IMR-90 (cell line): ENCODE measurements around the gene RUNX3. TPM values are rescaled to one million over a fixed set of nuclear protein-coding genes. Genes with fewer than 3 reads are reported as not detected.

Source experiments
- ATAC-seq: fragments of 200-7000 bp; cut with Tn5 transposase; 2 replicates; pipeline ENCODE4 v1.9.1; 2020; ENCODE audit warnings: low read depth, mild to moderate bottlenecking, moderate library complexity
- BruUV-seq: library from RNA; stranded (reverse); fragments of 400-500 nt; replicated peaks from 2 replicates; lab custom pipeline; 2021; lab: Mats Ljungman, UMichigan
- CTCF ChIA-PET: fragments of 300-600 bp; formaldehyde crosslinking; extraction: SDS; loops from one replicate; lab custom pipeline; 2021; ENCODE audit warnings: antibody characterized with exemption; lab: Yijun Ruan, JAX
- POLR2A ChIA-PET: fragments of 300-600 bp; sonication (Branson Sonifier 250); formaldehyde crosslinking; loops from one replicate; lab custom pipeline; 2022; ENCODE audit warnings: antibody characterized with exemption; ENCODE audit not compliant: unreplicated experiment; lab: Charles Lee
- DNase-seq: peaks from one replicate; pipeline ENCODE4 v3.0.0; 2013
- H2AFZ ChIP-seq: replicated peaks from 2 replicates; pipeline ENCODE3; 2013; ENCODE audit warnings: low read length, mild to moderate bottlenecking; ENCODE audit not compliant: poor library complexity
- H2AK5ac ChIP-seq: 2 replicates; pipeline ENCODE4 v1.6.1; 2013; ENCODE audit warnings: low read depth, low read length, inconsistent platforms
- H2AK9ac ChIP-seq: replicated peaks from 2 replicates; pipeline ENCODE3; 2013; ENCODE audit warnings: mild to moderate bottlenecking, low read depth, low read length, moderate library complexity; ENCODE audit not compliant: poor library complexity
- H2BK120ac ChIP-seq: 2 replicates; pipeline ENCODE4 v1.6.1; 2013; ENCODE audit warnings: low read depth, low read length, inconsistent platforms
- H2BK15ac ChIP-seq: 3 replicates; pipeline ENCODE4 v1.6.1; 2013; ENCODE audit warnings: low read depth, low read length, inconsistent platforms
- H2BK20ac ChIP-seq: 2 replicates; pipeline ENCODE4 v1.6.1; 2013; ENCODE audit warnings: low read depth, mild to moderate bottlenecking, inconsistent platforms, low read length, moderate library complexity
- H2BK5ac ChIP-seq: 2 replicates; pipeline ENCODE4 v1.6.1; 2013; ENCODE audit warnings: mild to moderate bottlenecking, low read depth, low read length, inconsistent platforms; ENCODE audit not compliant: poor library complexity, severe bottlenecking
- H3K14ac ChIP-seq: replicated peaks from 2 replicates; pipeline ENCODE4 v1.6.1; 2013; ENCODE audit warnings: low read depth, low read length, inconsistent platforms
- H3K18ac ChIP-seq: 2 replicates; pipeline ENCODE4 v1.6.1; 2013; ENCODE audit warnings: low read depth, low read length, control low read depth
- H3K23ac ChIP-seq: 2 replicates; pipeline ENCODE4 v1.6.1; 2013; ENCODE audit warnings: low read depth, low read length, inconsistent platforms
- H3K27ac ChIP-seq: 2 replicates; pipeline ENCODE4 v1.5.1; 2013; ENCODE audit warnings: mild to moderate bottlenecking, control low read depth, low read length; ENCODE audit not compliant: insufficient read depth
- H3K27me3 ChIP-seq: 2 replicates; pipeline ENCODE4 v1.6.1; 2013; ENCODE audit warnings: low read length; ENCODE audit not compliant: control insufficient read depth, insufficient read depth
- H3K36me3 ChIP-seq: 2 replicates; pipeline ENCODE4 v1.6.1; 2013; ENCODE audit warnings: low read length, mixed read lengths; ENCODE audit not compliant: control insufficient read depth, insufficient read depth
- H3K4ac ChIP-seq: 2 replicates; pipeline ENCODE4 v1.6.1; 2013; ENCODE audit warnings: low read depth, low read length, inconsistent platforms
- H3K4me1 ChIP-seq: 2 replicates; pipeline ENCODE4 v1.6.1; 2013; ENCODE audit warnings: low read length, mixed read lengths; ENCODE audit not compliant: control insufficient read depth, insufficient read depth
- H3K4me2 ChIP-seq: 2 replicates; pipeline ENCODE4 v1.6.1; 2013; ENCODE audit warnings: low read depth, mild to moderate bottlenecking, control low read depth, low read length, moderate library complexity
- H3K4me3 ChIP-seq: 2 replicates; pipeline ENCODE4 v1.5.1; 2013; ENCODE audit warnings: low read depth, mild to moderate bottlenecking, control low read depth, low read length, moderate library complexity; ENCODE audit not compliant: insufficient read depth
- H3K56ac ChIP-seq: 2 replicates; pipeline ENCODE4 v1.6.1; 2013; ENCODE audit warnings: low read length, inconsistent platforms; ENCODE audit not compliant: insufficient read depth; ENCODE audit errors: extremely low read depth
- H3K79me1 ChIP-seq, 2 experiments: 2 replicates each; pipeline ENCODE4 v1.6.1; 2013; ENCODE audit warnings: low read length in 2 of 2, inconsistent platforms in 1 of 2, low read depth in 1 of 2
- H3K9ac ChIP-seq: 2 replicates; pipeline ENCODE4 v1.6.1; 2013; ENCODE audit warnings: low read depth, low read length, control low read depth
- H3K9me1 ChIP-seq: 2 replicates; pipeline ENCODE4 v1.6.1; 2013; ENCODE audit warnings: low read length, inconsistent platforms; ENCODE audit not compliant: insufficient read depth
- H3K9me3 ChIP-seq: 2 replicates; pipeline ENCODE4 v1.6.1; 2013; ENCODE audit warnings: low read length; ENCODE audit not compliant: control insufficient read depth, insufficient read depth
- H4K20me1 ChIP-seq: 2 replicates; pipeline ENCODE4 v1.6.1; 2013; ENCODE audit warnings: low read length, inconsistent platforms; ENCODE audit not compliant: insufficient read depth
- H4K5ac ChIP-seq: 2 replicates; pipeline ENCODE4 v1.6.1; 2013; ENCODE audit warnings: mild to moderate bottlenecking, low read depth, low read length, control low read depth
- H4K8ac ChIP-seq, 2 experiments: 2 replicates each; pipeline ENCODE4 v1.6.1; 2013; ENCODE audit warnings: low read depth in 2 of 2, low read length in 2 of 2, control low read depth in 1 of 2, inconsistent platforms in 1 of 2
- H4K91ac ChIP-seq: 2 replicates; pipeline ENCODE4 v1.6.1; 2013; ENCODE audit warnings: low read depth, low read length, inconsistent platforms; ENCODE audit not compliant: insufficient read depth
- BHLHE40 ChIP-seq: fragments of 150-350 bp; IDR thresholded peaks from 2 replicates; pipeline ENCODE4 v1.6.1; 2016; ENCODE audit warnings: mild to moderate bottlenecking, low read depth, low read length
- CEBPB ChIP-seq: IDR thresholded peaks from 2 replicates; pipeline ENCODE4 v1.6.1; 2012; ENCODE audit warnings: low read depth, low read length, improper control_type of control experiment
- CHD1 ChIP-seq: IDR thresholded peaks from 2 replicates; pipeline ENCODE4 v1.6.1; 2012; ENCODE audit warnings: low read depth, low read length, improper control_type of control experiment
- FOS ChIP-seq: fragments of 150-350 bp; IDR thresholded peaks from 2 replicates; pipeline ENCODE4 v1.6.1; 2016; ENCODE audit warnings: low read depth, low read length
- MAFK ChIP-seq: IDR thresholded peaks from 2 replicates; pipeline ENCODE4 v1.6.1; 2012; ENCODE audit warnings: low read depth, low read length, improper control_type of control experiment
- MAZ ChIP-seq: IDR thresholded peaks from 2 replicates; pipeline ENCODE4 v1.6.1; 2012; ENCODE audit warnings: low read depth, mild to moderate bottlenecking, low read length, improper control_type of control experiment, moderate library complexity, borderline replicate concordance
- MXI1 ChIP-seq: IDR thresholded peaks from 2 replicates; pipeline ENCODE4 v1.6.1; 2012; ENCODE audit warnings: low read depth, mild to moderate bottlenecking, low read length, moderate library complexity, borderline replicate concordance
- NFE2L2 ChIP-seq: fragments of 150-350 bp; IDR thresholded peaks from 2 replicates; pipeline ENCODE4 v1.6.1; 2016; ENCODE audit warnings: low read depth, mild to moderate bottlenecking, low read length
- POLR2A ChIP-seq: IDR thresholded peaks from 2 replicates; pipeline ENCODE4 v1.6.1; 2012; ENCODE audit warnings: mild to moderate bottlenecking, low read depth, low read length
- RAD21 ChIP-seq: IDR thresholded peaks from 2 replicates; pipeline ENCODE4 v1.6.1; 2012; ENCODE audit warnings: low read length, improper control_type of control experiment
- RCOR1 ChIP-seq: IDR thresholded peaks from 2 replicates; pipeline ENCODE4 v1.6.1; 2012; ENCODE audit warnings: mild to moderate bottlenecking, low read length, improper control_type of control experiment; ENCODE audit not compliant: insufficient replicate concordance
- RFX5 ChIP-seq: IDR thresholded peaks from 2 replicates; pipeline ENCODE4 v1.8.0; 2012; ENCODE audit warnings: low read depth, mild to moderate bottlenecking, low read length, moderate library complexity
- SMC3 ChIP-seq: fragments of 150-350 bp; IDR thresholded peaks from 2 replicates; pipeline ENCODE4 v1.6.1; 2016; ENCODE audit warnings: low read depth, mild to moderate bottlenecking, antibody characterized with exemption, low read length, moderate library complexity
- WGBS, 2 experiments: methylation state at CpG; one replicate each; pipeline versions ENCODE4 v1.1.5 to v1.1.7; 2013; ENCODE audit warnings: missing lambda C conversion rate in 2 of 2; ENCODE audit not compliant: insufficient read length in 1 of 2; ENCODE audit errors: extremely low coverage in 2 of 2; 5-methylcytosine and 5-hydroxymethylcytosine counted together
- dilution Hi-C: fragments of 300-500 bp; cut with HindIII; formaldehyde crosslinking; loops from one replicate; pipeline ENCODE4 v1.14.3; 2018; ENCODE audit warnings: low sequenced_read_pairs; ENCODE audit not compliant: unreplicated experiment
- in situ Hi-C: fragments of 300-500 bp; cut with MboI; formaldehyde crosslinking; loops from 3 replicates; pipeline ENCODE4 v1.14.3; 2019; ENCODE audit warnings: low sequenced_read_pairs, inconsistent platforms, mixed read lengths
- intact Hi-C: fragments of 100-400 bp; cut with micrococcal nuclease; formaldehyde crosslinking; loops from 2 replicates; pipeline ENCODE4 v1.10.0; 2022
- polyA plus RNA-seq, 3 experiments: library from polyadenylated mRNA; depleted of rRNA; stranded (reverse); fragments of >200 nt; gene quantifications; 2 replicates each; pipeline ENCODE4 v1.2.3, GENCODE V29; 2012; ENCODE audit warnings: low replicate concordance in 1 of 3
- total RNA-seq: library from RNA; depleted of rRNA; stranded (reverse); fragments of >200 nt; gene quantifications from 2 replicates; pipeline ENCODE4 v1.2.3, GENCODE V29; 2012
- TF ChIP-seq, protein P1 (sequence below): conservative IDR thresholded peaks from 2 replicates; pipeline ENCODE4 v1.5.1; 2012; ENCODE audit warnings: mild to moderate bottlenecking, low read depth, low read length, improper control_type of control experiment
- TF ChIP-seq, protein P2 (sequence below): fragments of 150-350 bp; IDR thresholded peaks from 2 replicates; pipeline ENCODE4 v1.6.1; 2016; ENCODE audit warnings: low read depth, mild to moderate bottlenecking, low read length, moderate library complexity, borderline replicate concordance
- TF ChIP-seq, protein P3 (sequence below): fragments of 150-350 bp; IDR thresholded peaks from 2 replicates; pipeline ENCODE4 v1.6.1; 2017; ENCODE audit warnings: mild to moderate bottlenecking, antibody characterized with exemption, low read length, low read depth

Gene RUNX3
- total and polyA plus RNA-seq, 2 of the 4 experiments (the other 2 are of a cell fraction), result 0.07 TPM; not detected in 1

DNA sequence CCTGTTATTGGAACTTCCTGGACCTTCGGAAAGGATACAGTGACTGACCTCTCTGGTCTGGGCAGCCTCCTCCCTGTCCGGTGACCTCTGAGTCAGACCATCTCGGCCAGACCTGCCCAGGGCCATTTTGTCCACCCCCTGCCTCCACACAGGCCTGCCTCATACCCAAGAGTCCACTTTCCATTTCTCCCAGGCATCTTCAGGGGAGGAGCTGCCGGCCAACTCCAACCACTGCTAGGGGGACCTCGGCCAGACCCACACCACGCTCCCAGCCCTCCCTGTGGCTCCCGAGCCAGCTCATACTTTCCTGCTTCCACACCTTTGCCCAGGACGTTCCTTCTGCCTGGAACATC, 29.5 kb upstream of the RUNX3 start:
- no peak overlapping the region for H3K18ac ChIP-seq
- H3K27me3 ChIP-seq, result peaks cover 14% of the 10 kb centered on the region; the same call in 1 of the 2 replicates
- intact Hi-C loops (no loop called here), in situ Hi-C loops (no loop called here), dilution Hi-C loops (no loop called here)
- no TSS peak for BruUV-seq
- no peaks in the 10 kb centered on the region for H4K20me1 ChIP-seq
- no peak overlapping the region for H3K56ac ChIP-seq
- H2BK20ac ChIP-seq, result 0 out of 2 replicates have a peak overlapping the region, but pooled peaks have one; percentile 3
- H3K14ac ChIP-seq, result 0 out of 2 replicates have a peak overlapping the region, but pooled peaks have one; percentile 4
- POLR2A ChIA-PET, result no interaction called here
- no peak overlapping the region for H4K5ac ChIP-seq
- peak overlapping the region; percentile 35; the same call in 1 of the 2 replicates for H3K4ac ChIP-seq
- no peak overlapping the region for H3K23ac ChIP-seq
- no peak overlapping the region for H3K9ac ChIP-seq
- CTCF ChIA-PET, result no interaction called here
- no peak overlapping the region for H2AK9ac ChIP-seq
- H3K79me1 ChIP-seq, result peaks cover 0 to 12% of the 10 kb centered on the region in 2 experiments; a peak in 3 of 4 replicates
- ATAC-seq, result no peak
- H3K4me3 ChIP-seq, result no peak overlapping the region
- H2BK15ac ChIP-seq, result no peak overlapping the region
- H3K4me2 ChIP-seq, result no peak overlapping the region
- H2AK5ac ChIP-seq, result peak overlapping the region; percentile 57; the same call in 1 of the 2 replicates
- no peak overlapping the region for H3K27ac ChIP-seq
- H3K36me3 ChIP-seq, result no peaks in the 10 kb centered on the region
- 74% methylated on average over 7 of the region's 8 CpGs; no CpG with 5 or more reads in 1 of the 2 experiments for WGBS, 2 experiments
- no peak overlapping the region; the same call in 1 of the 2 replicates for H4K91ac ChIP-seq
- no peak overlapping the region for H2BK5ac ChIP-seq
- peak overlapping the region; percentile 41 for H2AFZ ChIP-seq
- DNase-seq, result no peak
- peak overlapping the region in 1 of 2 experiments; percentile 52; a peak in 1 of 4 replicates for H4K8ac ChIP-seq
- H2BK120ac ChIP-seq, result 0 out of 2 replicates have a peak overlapping the region, but pooled peaks have one; percentile 54
- TF ChIP-seq, protein P1, sequence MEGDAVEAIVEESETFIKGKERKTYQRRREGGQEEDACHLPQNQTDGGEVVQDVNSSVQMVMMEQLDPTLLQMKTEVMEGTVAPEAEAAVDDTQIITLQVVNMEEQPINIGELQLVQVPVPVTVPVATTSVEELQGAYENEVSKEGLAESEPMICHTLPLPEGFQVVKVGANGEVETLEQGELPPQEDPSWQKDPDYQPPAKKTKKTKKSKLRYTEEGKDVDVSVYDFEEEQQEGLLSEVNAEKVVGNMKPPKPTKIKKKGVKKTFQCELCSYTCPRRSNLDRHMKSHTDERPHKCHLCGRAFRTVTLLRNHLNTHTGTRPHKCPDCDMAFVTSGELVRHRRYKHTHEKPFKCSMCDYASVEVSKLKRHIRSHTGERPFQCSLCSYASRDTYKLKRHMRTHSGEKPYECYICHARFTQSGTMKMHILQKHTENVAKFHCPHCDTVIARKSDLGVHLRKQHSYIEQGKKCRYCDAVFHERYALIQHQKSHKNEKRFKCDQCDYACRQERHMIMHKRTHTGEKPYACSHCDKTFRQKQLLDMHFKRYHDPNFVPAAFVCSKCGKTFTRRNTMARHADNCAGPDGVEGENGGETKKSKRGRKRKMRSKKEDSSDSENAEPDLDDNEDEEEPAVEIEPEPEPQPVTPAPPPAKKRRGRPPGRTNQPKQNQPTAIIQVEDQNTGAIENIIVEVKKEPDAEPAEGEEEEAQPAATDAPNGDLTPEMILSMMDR, result no peak
- TF ChIP-seq RFX5 (no peak), CEBPB (no peak), RCOR1 (no peak), POLR2A (no peak), RAD21 (no peak), FOS (no peak), CHD1 (no peak), SMC3 (no peak), MAZ (no peak), MAFK (no peak), BHLHE40 (no peak), NFE2L2 (no peak), MXI1 (no peak)
- TF ChIP-seq, protein P2, sequence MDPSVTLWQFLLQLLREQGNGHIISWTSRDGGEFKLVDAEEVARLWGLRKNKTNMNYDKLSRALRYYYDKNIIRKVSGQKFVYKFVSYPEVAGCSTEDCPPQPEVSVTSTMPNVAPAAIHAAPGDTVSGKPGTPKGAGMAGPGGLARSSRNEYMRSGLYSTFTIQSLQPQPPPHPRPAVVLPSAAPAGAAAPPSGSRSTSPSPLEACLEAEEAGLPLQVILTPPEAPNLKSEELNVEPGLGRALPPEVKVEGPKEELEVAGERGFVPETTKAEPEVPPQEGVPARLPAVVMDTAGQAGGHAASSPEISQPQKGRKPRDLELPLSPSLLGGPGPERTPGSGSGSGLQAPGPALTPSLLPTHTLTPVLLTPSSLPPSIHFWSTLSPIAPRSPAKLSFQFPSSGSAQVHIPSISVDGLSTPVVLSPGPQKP, result no peak
- TF ChIP-seq, protein P3, sequence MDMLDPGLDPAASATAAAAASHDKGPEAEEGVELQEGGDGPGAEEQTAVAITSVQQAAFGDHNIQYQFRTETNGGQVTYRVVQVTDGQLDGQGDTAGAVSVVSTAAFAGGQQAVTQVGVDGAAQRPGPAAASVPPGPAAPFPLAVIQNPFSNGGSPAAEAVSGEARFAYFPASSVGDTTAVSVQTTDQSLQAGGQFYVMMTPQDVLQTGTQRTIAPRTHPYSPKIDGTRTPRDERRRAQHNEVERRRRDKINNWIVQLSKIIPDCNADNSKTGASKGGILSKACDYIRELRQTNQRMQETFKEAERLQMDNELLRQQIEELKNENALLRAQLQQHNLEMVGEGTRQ, result no peak
- peaks cover 13% of the 10 kb centered on the region for H3K9me1 ChIP-seq
- peaks cover 11% of the 10 kb centered on the region for H3K4me1 ChIP-seq
- no peaks in the 10 kb centered on the region for H3K9me3 ChIP-seq
